GM10248 (cell line): ENCODE results near the gene SH2D1B.

Experiments used
- CTCF ChIA-PET: fragments of 300-600 bp; sonication (Branson Sonifier 250); formaldehyde crosslinking; extraction: SDS; loops from one replicate; lab custom pipeline; 2021; ENCODE audit warnings: antibody characterized with exemption; lab: Yijun Ruan, JAX
- POLR2A ChIA-PET: fragments of 350-650 bp; sonication (Branson Sonifier 250); formaldehyde crosslinking; extraction: SDS; loops from one replicate; lab custom pipeline; 2020; ENCODE audit warnings: antibody characterized with exemption; lab: Yijun Ruan, JAX
- DNase-seq: peaks from one replicate; pipeline ENCODE4 v3.0.0; 2012; ENCODE audit errors: extremely low spot score
- CTCF ChIP-seq: IDR thresholded peaks from 2 replicates; pipeline ENCODE4 v1.5.1; 2012; ENCODE audit warnings: mild to moderate bottlenecking, low read depth; ENCODE audit errors: extremely low read depth, missing control alignments, control extremely low read depth

The SH2D1B gene

GRCh38 chr1:162360874-162361260 lies 51.1 kb downstream of the SH2D1B start:
- POLR2A ChIA-PET = no interaction called here
- CTCF ChIA-PET = interaction anchor here (1.6 to 2.1 kb wide), 2 partner anchors 13 to 29 kb away, joined by 4 to 5 read pairs; no protein-coding TSS in a partner anchor
- TF ChIP-seq CTCF = no peak
- no peak for DNase-seq

- ChIA-PET POLR2A (no interaction called here), CTCF (interaction anchor here (0.9 to 2.1 kb wide), 2 partner anchors 15 to 30 kb away, joined by 4 to 5 read pairs; no protein-coding TSS in a partner anchor)
- no peak for TF ChIP-seq CTCF
- no peak for DNase-seq
Observed at GRCh38 chr1:162360237-162360873, 51.6 kb downstream of the SH2D1B start.

GRCh38 chr1:162359523-162360236 lies 52.3 kb downstream of the SH2D1B start:
- no peak for TF ChIP-seq CTCF
- no peak for DNase-seq
- ChIA-PET POLR2A (no interaction called here), CTCF (interaction anchor here (0.7 to 2.1 kb wide), 4 partner anchors 12 to 32 kb away, joined by 3 to 5 read pairs (median 4); no protein-coding TSS in a partner anchor)

- ChIA-PET CTCF (interaction anchor here (0.7 to 1.0 kb wide), 2 partner anchors 11 to 33 kb away, joined by 3 to 4 read pairs; no protein-coding TSS in a partner anchor), POLR2A (no interaction called here)
- DNase-seq = no peak
- TF ChIP-seq CTCF = no peak
Observed at GRCh38 chr1:162358928-162359327, 53.0 kb downstream of the SH2D1B start.

- ChIA-PET CTCF (interaction anchor here (0.7 to 4.0 kb wide), 17 partner anchors 8 to 817 kb away, joined by 3 to 28 read pairs (median 4); partner anchors contain the start of gene C1orf226), POLR2A (no interaction called here)
- TF ChIP-seq CTCF = peak; percentile 53
- peak; percentile 52 for DNase-seq
Observed at GRCh38 chr1:162357681-162358266, 54.2 kb downstream of the SH2D1B start.

GRCh38 chr1:162353702-162354101 lies 58.2 kb downstream of the SH2D1B start:
- POLR2A ChIA-PET = no interaction called here
- CTCF ChIA-PET = interaction anchor here (1.4 kb wide), 1 partner anchor 430 kb away, joined by 3 read pairs; no protein-coding TSS in a partner anchor
- no peak for DNase-seq
- no peak for TF ChIP-seq CTCF
